Smooth muscle cell (in vitro differentiated cells): ENCODE results near the gene POGLUT3. TPM values are rescaled to one million over a fixed set of nuclear protein-coding genes. Genes with fewer than 3 reads are reported as not detected.

Experiments
- DNase-seq: peaks from one replicate; lab custom pipeline; 2025; ENCODE audit not compliant: unreplicated experiment; lab: John Stamatoyannopoulos, UW
- H2AFZ ChIP-seq: fragments of 200-600 bp; sonication (generic); 2 replicates; pipeline ENCODE4 v1.6.0; 2016; ENCODE audit warnings: antibody characterized with exemption, low read depth, mild to moderate bottlenecking
- H3F3A ChIP-seq: fragments of 200-600 bp; sonication (generic); 2 replicates; pipeline ENCODE4 v1.6.0; 2017; ENCODE audit warnings: antibody characterized with exemption, low read depth
- H3K27ac ChIP-seq: fragments of 200-600 bp; sonication (generic); 2 replicates; pipeline ENCODE4 v1.5.1; 2016; ENCODE audit warnings: low read depth, mild to moderate bottlenecking
- H3K27me3 ChIP-seq: fragments of 200-600 bp; sonication (generic); 2 replicates; pipeline ENCODE4 v1.6.1; 2016; ENCODE audit warnings: low read depth, mild to moderate bottlenecking
- H3K36me3 ChIP-seq: fragments of 200-600 bp; sonication (generic); 2 replicates; pipeline ENCODE4 v1.5.1; 2016; ENCODE audit warnings: low read depth
- H3K4me1 ChIP-seq: fragments of 200-600 bp; sonication (generic); 2 replicates; pipeline ENCODE4 v1.5.1; 2016; ENCODE audit warnings: low read depth
- H3K4me2 ChIP-seq: fragments of 200-600 bp; sonication (generic); 2 replicates; pipeline ENCODE4 v1.6.0; 2016; ENCODE audit warnings: mild to moderate bottlenecking
- H3K4me3 ChIP-seq: fragments of 200-600 bp; sonication (generic); 2 replicates; pipeline ENCODE4 v1.5.1; 2016; ENCODE audit warnings: mild to moderate bottlenecking
- H3K79me2 ChIP-seq: fragments of 200-600 bp; sonication (generic); 2 replicates; pipeline ENCODE4 v1.6.0; 2016; ENCODE audit warnings: low read depth, mild to moderate bottlenecking
- H3K9ac ChIP-seq: fragments of 200-600 bp; sonication (generic); 2 replicates; pipeline ENCODE4 v1.6.0; 2016; ENCODE audit warnings: low read depth
- H3K9me3 ChIP-seq: fragments of 200-600 bp; sonication (generic); replicated peaks from 2 replicates; pipeline ENCODE4 v1.5.1; 2016; ENCODE audit warnings: low read depth
- H4K20me1 ChIP-seq: fragments of 200-600 bp; sonication (generic); 2 replicates; pipeline ENCODE4 v1.6.0; 2016; ENCODE audit warnings: low read depth
- CTCF ChIP-seq: fragments of 200-600 bp; sonication (generic); IDR thresholded peaks from 2 replicates; pipeline ENCODE4 v1.5.1; 2017; ENCODE audit warnings: borderline replicate concordance, mild to moderate bottlenecking, antibody characterized with exemption; ENCODE audit not compliant: insufficient read depth, poor library complexity, severe bottlenecking
- WGBS: methylation state at CpG from one replicate; pipeline ENCODE4 v1.1.7; 2016; ENCODE audit warnings: low lambda C conversion rate; 5-methylcytosine and 5-hydroxymethylcytosine counted together
- polyA plus RNA-seq: library from polyadenylated mRNA; unstranded; fragments of >200 nt; fragmentation: Nextera tagmentation; extraction: Ambion mirVana; gene quantifications from 2 replicates; pipeline ENCODE4 v1.2.1, GENCODE V29; 2016
- total RNA-seq: library from RNA; depleted of rRNA; stranded (reverse); fragments of >200 nt; gene quantifications from 2 replicates; pipeline ENCODE4 v1.2.3, GENCODE V29; 2014

The POGLUT3 gene
- total and polyA plus RNA-seq, 2 experiments from 2014 or later: 34.4 to 50.4 TPM

GRCh38 chr11:108525161-108525560 is 27.0 kb upstream of the POGLUT3 start:
- 93% methylated on average over 1 of the region's 1 CpG for WGBS

GRCh38 chr11:108524422-108524821 is 26.2 kb upstream of the POGLUT3 start:
- TF ChIP-seq CTCF: no peak
- no peaks in the 10 kb centered on the region for H3K79me2 ChIP-seq
- no peaks in the 10 kb centered on the region for H3K4me1 ChIP-seq
- no peaks in the 10 kb centered on the region for H4K20me1 ChIP-seq
- H2AFZ ChIP-seq: no peak overlapping the region
- H3K27ac ChIP-seq: peak overlapping the region; percentile 64
- DNase-seq: no peak
- H3F3A ChIP-seq: no peaks in the 10 kb centered on the region
- no peak overlapping the region for H3K4me3 ChIP-seq
- H3K4me2 ChIP-seq: no peak overlapping the region
- no peak overlapping the region for H3K9ac ChIP-seq
- H3K36me3 ChIP-seq: no peaks in the 10 kb centered on the region
- H3K27me3 ChIP-seq: no peaks in the 10 kb centered on the region
- no peaks in the 10 kb centered on the region for H3K9me3 ChIP-seq

More at GRCh38 chr11:108525161-108525560, 27.0 kb upstream of the POGLUT3 start:
- Histone ChIP-seq H3F3A (no peaks in the 10 kb centered on the region), H4K20me1 (no peaks in the 10 kb centered on the region), H3K4me2 (no peak overlapping the region), H3K27me3 (no peaks in the 10 kb centered on the region), H2AFZ (no peak overlapping the region), H3K27ac (peak overlapping the region; percentile 35), H3K4me1 (no peaks in the 10 kb centered on the region), H3K36me3 (no peaks in the 10 kb centered on the region), H3K9me3 (no peaks in the 10 kb centered on the region), H3K9ac (no peak overlapping the region), H3K4me3 (no peak overlapping the region), H3K79me2 (no peaks in the 10 kb centered on the region)
- no peak for DNase-seq
- TF ChIP-seq CTCF: no peak

GRCh38 chr11:108522318-108522717 is 24.1 kb upstream of the POGLUT3 start:
- Histone ChIP-seq H3K79me2 (no peaks in the 10 kb centered on the region), H3K9ac (no peak overlapping the region), H3K4me3 (no peak overlapping the region), H3K36me3 (no peaks in the 10 kb centered on the region), H4K20me1 (no peaks in the 10 kb centered on the region), H2AFZ (no peak overlapping the region), H3K27ac (no peak overlapping the region), H3F3A (no peaks in the 10 kb centered on the region), H3K27me3 (no peaks in the 10 kb centered on the region), H3K4me2 (no peak overlapping the region), H3K4me1 (no peaks in the 10 kb centered on the region), H3K9me3 (no peaks in the 10 kb centered on the region)
- TF ChIP-seq CTCF: no peak
- WGBS: 71% methylated on average over 1 of the region's 1 CpG
- DNase-seq: no peak

- Histone ChIP-seq H3K4me3 (no peak overlapping the region), H3K27ac (peak overlapping the region; percentile 72), H3K9me3 (no peaks in the 10 kb centered on the region), H3K4me1 (no peaks in the 10 kb centered on the region), H2AFZ (no peak overlapping the region), H4K20me1 (no peaks in the 10 kb centered on the region), H3K79me2 (no peaks in the 10 kb centered on the region), H3K9ac (peak overlapping the region; percentile 23), H3F3A (no peaks in the 10 kb centered on the region), H3K27me3 (no peaks in the 10 kb centered on the region), H3K36me3 (no peaks in the 10 kb centered on the region), H3K4me2 (no peak overlapping the region)
- WGBS: 42% methylated on average over 10 of the region's 10 CpGs
- DNase-seq: no peak
- TF ChIP-seq CTCF: no peak
These were observed 20.4 kb upstream of the POGLUT3 start for GRCh38 chr11:108518581-108518980.
